ENCODE results near the gene MICOS13. TPM values are rescaled to one million over a fixed set of nuclear protein-coding genes. Genes with fewer than 3 reads are reported as not detected.

The MICOS13 gene
- total and polyA plus RNA-seq, 5 donors from 2014 or later = 21.2 to 110 (median 96.2) TPM

DNA sequence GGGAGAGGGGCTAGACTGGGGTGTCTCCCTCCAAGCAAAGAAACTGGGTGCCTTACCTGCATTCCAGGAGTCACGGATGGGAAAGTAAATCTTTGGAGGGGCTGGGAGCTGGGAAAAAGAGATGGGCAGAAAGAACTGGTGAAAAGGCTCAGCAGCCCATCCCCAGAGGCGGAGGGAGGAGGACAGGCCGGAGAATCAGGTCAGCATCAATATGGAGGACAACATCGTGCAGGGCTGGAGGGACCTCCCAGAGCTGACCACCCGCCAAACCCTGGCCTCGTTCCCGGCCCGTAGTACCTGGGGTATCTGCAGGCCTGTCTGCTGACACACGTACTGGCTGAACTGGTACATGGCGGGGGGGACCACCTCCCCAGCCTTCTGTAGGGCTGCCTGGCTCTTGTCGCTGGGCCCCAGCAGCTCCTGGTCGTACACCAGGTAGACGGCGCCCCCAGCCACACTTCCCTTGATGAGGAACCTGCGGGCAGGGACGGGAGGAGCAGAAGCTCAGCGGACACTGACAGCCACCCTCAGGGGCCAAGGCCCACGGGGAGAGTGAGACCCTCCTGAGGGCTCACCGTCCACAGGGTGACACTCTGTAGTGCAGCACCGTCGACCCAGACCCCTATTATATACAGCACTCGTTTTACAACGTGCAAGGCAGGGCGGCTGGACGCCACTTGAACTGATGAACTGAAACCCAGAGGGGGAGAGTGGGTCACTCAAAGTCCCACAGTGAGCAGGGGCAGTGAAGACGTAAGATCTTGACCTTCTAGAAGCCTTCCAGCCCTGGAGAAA lies 830 bp downstream of the MICOS13 start:
- no peaks in the 10 kb centered on the region for H3K9me3 ChIP-seq (ENCODE audit: control insufficient read depth in 2 of 2, low read length in 2 of 2)
- H3K27me3 Mint-ChIP-seq = peaks cover 8% of the 10 kb centered on the region
- H3K36me3 ChIP-seq (ENCODE audit: control insufficient read depth, insufficient read depth, low read length) = no peaks in the 10 kb centered on the region
- H3K4me1 Mint-ChIP-seq = peaks cover 0 to 35% (median 18%) of the 10 kb centered on the region in 4 donors
- H3K4me1 ChIP-seq (ENCODE audit: control insufficient read depth, insufficient read depth, low read length, poor library complexity, severe bottlenecking) = peaks cover 18% of the 10 kb centered on the region
- H3K9me3 Mint-ChIP-seq = peaks cover 0 to 3% (median 0%) of the 10 kb centered on the region in 7 donors
- peak in 1 of 3 donors; percentile 26 for DNase-seq
- H3K27me3 ChIP-seq (ENCODE audit: control insufficient read depth, insufficient read depth, low read length) = no peaks in the 10 kb centered on the region
- H3K36me3 Mint-ChIP-seq = no peaks in the 10 kb centered on the region
- H3K27ac Mint-ChIP-seq = peak overlapping the region; percentile 92 to 100 (median 99)
- ATAC-seq (ENCODE audit: low read depth in 2 of 2) = no peak
- peak overlapping the region; percentile 80 for H3K4me3 ChIP-seq (ENCODE audit: low read depth, low read length)
- peak overlapping the region; percentile 92 to 94 (median 94) for H3K4me3 Mint-ChIP-seq
- peak overlapping the region; percentile 97 for H3K27ac ChIP-seq (ENCODE audit: insufficient read depth, low read length, poor library complexity, severe bottlenecking)

- Mint-ChIP-seq H3K9me3 (peaks cover 0 to 3% (median 0%) of the 10 kb centered on the region in 7 donors), H3K27me3 (peaks cover 6% of the 10 kb centered on the region), H3K4me3 (peak overlapping the region in 3 of 4 donors; percentile 13 to 51 (median 38)), H3K36me3 (no peaks in the 10 kb centered on the region), H3K4me1 (peaks cover 0 to 30% (median 18%) of the 10 kb centered on the region in 4 donors), H3K27ac (no peak overlapping the region)
- H3K27me3 ChIP-seq (ENCODE audit: control insufficient read depth, insufficient read depth, low read length) = no peaks in the 10 kb centered on the region
- no peaks in the 10 kb centered on the region for H3K36me3 ChIP-seq (ENCODE audit: control insufficient read depth, insufficient read depth, low read length)
- peaks cover 18% of the 10 kb centered on the region for H3K4me1 ChIP-seq (ENCODE audit: control insufficient read depth, insufficient read depth, low read length, poor library complexity, severe bottlenecking)
- no peak overlapping the region for H3K4me3 ChIP-seq (ENCODE audit: low read depth, low read length)
- no peak for ATAC-seq (ENCODE audit: low read depth in 2 of 2)
- no peak for DNase-seq
- H3K27ac ChIP-seq (ENCODE audit: insufficient read depth, low read length, poor library complexity, severe bottlenecking) = no peak overlapping the region
- no peaks in the 10 kb centered on the region for H3K9me3 ChIP-seq (ENCODE audit: control insufficient read depth in 2 of 2, low read length in 2 of 2)
These were observed 2.1 kb downstream of the MICOS13 start for GRCh38 chr19:5678071-5678718.

DNA sequence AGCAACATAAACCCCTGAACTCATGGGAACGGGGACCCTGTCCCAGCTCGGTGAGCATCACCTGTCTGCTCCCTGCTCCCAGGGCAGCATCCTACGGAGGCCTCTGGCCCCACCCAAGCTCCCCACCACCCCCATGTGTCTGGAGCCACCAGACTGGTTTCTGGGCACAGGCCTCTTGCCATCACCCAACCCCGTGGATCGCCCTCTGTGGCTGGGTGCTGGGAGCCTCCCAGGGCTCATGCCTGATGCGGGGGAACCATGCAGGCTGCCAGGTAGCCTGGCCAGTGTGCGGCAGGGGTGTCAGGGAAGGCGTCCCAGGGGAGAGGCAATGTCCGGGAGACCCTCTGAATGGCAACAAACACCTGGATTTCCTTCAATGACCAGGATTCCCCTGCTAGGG lies 2.7 kb downstream of the MICOS13 start:
- H3K4me3 ChIP-seq (ENCODE audit: low read depth, low read length) = no peak overlapping the region
- ATAC-seq (ENCODE audit: low read depth in 2 of 2) (no peak), DNase-seq (no peak)
- H3K9me3 ChIP-seq (ENCODE audit: control insufficient read depth in 2 of 2, low read length in 2 of 2) = no peaks in the 10 kb centered on the region
- H3K27ac ChIP-seq (ENCODE audit: insufficient read depth, low read length, poor library complexity, severe bottlenecking) = no peak overlapping the region
- Mint-ChIP-seq H3K36me3 (no peaks in the 10 kb centered on the region), H3K9me3 (peaks cover 0 to 3% (median 0%) of the 10 kb centered on the region in 7 donors), H3K27me3 (peaks cover 5% of the 10 kb centered on the region), H3K4me1 (peaks cover 0 to 29% (median 18%) of the 10 kb centered on the region in 4 donors), H3K27ac (peak overlapping the region in 1 of 3 donors; percentile 46), H3K4me3 (peak overlapping the region in 3 of 4 donors; percentile 26 to 48 (median 38))
- peaks cover 18% of the 10 kb centered on the region for H3K4me1 ChIP-seq (ENCODE audit: control insufficient read depth, insufficient read depth, low read length, poor library complexity, severe bottlenecking)
- no peaks in the 10 kb centered on the region for H3K27me3 ChIP-seq (ENCODE audit: control insufficient read depth, insufficient read depth, low read length)
- no peaks in the 10 kb centered on the region for H3K36me3 ChIP-seq (ENCODE audit: control insufficient read depth, insufficient read depth, low read length)

- no peaks in the 10 kb centered on the region for H3K36me3 Mint-ChIP-seq
These were observed 3.2 kb downstream of the MICOS13 start for GRCh38 chr19:5677136-5677535.

GRCh38 chr19:5676772-5677105 lies 3.6 kb downstream of the MICOS13 start:
- Mint-ChIP-seq H3K9me3 (peaks cover 0 to 3% (median 0%) of the 10 kb centered on the region in 7 donors), H3K36me3 (no peaks in the 10 kb centered on the region), H3K4me3 (no peak overlapping the region), H3K4me1 (peaks cover 0 to 22% (median 14%) of the 10 kb centered on the region in 4 donors), H3K27ac (no peak overlapping the region), H3K27me3 (peaks cover 5% of the 10 kb centered on the region)
- Histone ChIP-seq H3K9me3 (ENCODE audit: control insufficient read depth in 2 of 2, low read length in 2 of 2) (no peaks in the 10 kb centered on the region), H3K27me3 (ENCODE audit: control insufficient read depth, insufficient read depth, low read length) (no peaks in the 10 kb centered on the region), H3K27ac (ENCODE audit: insufficient read depth, low read length, poor library complexity, severe bottlenecking) (no peak overlapping the region), H3K4me3 (ENCODE audit: low read depth, low read length) (no peak overlapping the region), H3K36me3 (ENCODE audit: control insufficient read depth, insufficient read depth, low read length) (peaks cover 4% of the 10 kb centered on the region), H3K4me1 (ENCODE audit: control insufficient read depth, insufficient read depth, low read length, poor library complexity, severe bottlenecking) (peaks cover 18% of the 10 kb centered on the region)
- DNase-seq (no peak), ATAC-seq (ENCODE audit: low read depth in 2 of 2) (no peak)

More at GRCh38 chr19:5677136-5677535, 3.2 kb downstream of the MICOS13 start:
- Histone ChIP-seq H3K27me3 (ENCODE audit: control insufficient read depth, insufficient read depth, low read length) (no peaks in the 10 kb centered on the region), H3K4me3 (ENCODE audit: low read depth, low read length) (no peak overlapping the region), H3K9me3 (ENCODE audit: control insufficient read depth in 2 of 2, low read length in 2 of 2) (no peaks in the 10 kb centered on the region), H3K4me1 (ENCODE audit: control insufficient read depth, insufficient read depth, low read length, poor library complexity, severe bottlenecking) (peaks cover 18% of the 10 kb centered on the region), H3K27ac (ENCODE audit: insufficient read depth, low read length, poor library complexity, severe bottlenecking) (no peak overlapping the region), H3K36me3 (ENCODE audit: control insufficient read depth, insufficient read depth, low read length) (peaks cover under 1% of the 10 kb centered on the region)
- ATAC-seq (ENCODE audit: low read depth in 2 of 2) (no peak), DNase-seq (no peak)
- peak overlapping the region in 2 of 4 donors; percentile 26 to 38 for H3K4me3 Mint-ChIP-seq
- H3K9me3 Mint-ChIP-seq = peaks cover 0 to 3% (median 0%) of the 10 kb centered on the region in 7 donors
- H3K4me1 Mint-ChIP-seq = peaks cover 0 to 26% (median 16%) of the 10 kb centered on the region in 4 donors
- peaks cover 5% of the 10 kb centered on the region for H3K27me3 Mint-ChIP-seq
- H3K27ac Mint-ChIP-seq = peak overlapping the region in 1 of 3 donors; percentile 46

- H3K27ac Mint-ChIP-seq = no peak overlapping the region
- peaks cover 17% of the 10 kb centered on the region for H3K4me1 ChIP-seq (ENCODE audit: control insufficient read depth, insufficient read depth, low read length, poor library complexity, severe bottlenecking)
- no peak overlapping the region for H3K27ac ChIP-seq (ENCODE audit: insufficient read depth, low read length, poor library complexity, severe bottlenecking)
- DNase-seq = no peak
- peaks cover 0 to 17% (median 11%) of the 10 kb centered on the region in 4 donors for H3K4me1 Mint-ChIP-seq
- peaks cover 6% of the 10 kb centered on the region for H3K36me3 ChIP-seq (ENCODE audit: control insufficient read depth, insufficient read depth, low read length)
- H3K27me3 Mint-ChIP-seq = peaks cover 5% of the 10 kb centered on the region
- H3K9me3 Mint-ChIP-seq = peaks cover 0 to 3% (median 0%) of the 10 kb centered on the region in 7 donors
- H3K36me3 Mint-ChIP-seq = no peaks in the 10 kb centered on the region
- H3K4me3 ChIP-seq (ENCODE audit: low read depth, low read length) = no peak overlapping the region
- ATAC-seq (ENCODE audit: low read depth in 2 of 2) = no peak
- H3K27me3 ChIP-seq (ENCODE audit: control insufficient read depth, insufficient read depth, low read length) = no peaks in the 10 kb centered on the region
- H3K9me3 ChIP-seq (ENCODE audit: control insufficient read depth in 2 of 2, low read length in 2 of 2) = no peaks in the 10 kb centered on the region
- no peak overlapping the region for H3K4me3 Mint-ChIP-seq
These were observed 4.1 kb downstream of the MICOS13 start for GRCh38 chr19:5676105-5676771.

GRCh38 chr19:5674714-5675113 lies 5.6 kb downstream of the MICOS13 start:
- Histone ChIP-seq H3K27ac (ENCODE audit: insufficient read depth, low read length, poor library complexity, severe bottlenecking) (no peak overlapping the region), H3K4me3 (ENCODE audit: low read depth, low read length) (no peak overlapping the region), H3K4me1 (ENCODE audit: control insufficient read depth, insufficient read depth, low read length, poor library complexity, severe bottlenecking) (peaks cover 6% of the 10 kb centered on the region), H3K9me3 (ENCODE audit: control insufficient read depth in 2 of 2, low read length in 2 of 2) (no peaks in the 10 kb centered on the region), H3K36me3 (ENCODE audit: control insufficient read depth, insufficient read depth, low read length) (peaks cover 7% of the 10 kb centered on the region), H3K27me3 (ENCODE audit: control insufficient read depth, insufficient read depth, low read length) (no peaks in the 10 kb centered on the region)
- Mint-ChIP-seq H3K36me3 (peaks cover 1% of the 10 kb centered on the region), H3K27ac (no peak overlapping the region), H3K9me3 (peaks cover 0 to 1% (median 0%) of the 10 kb centered on the region in 7 donors), H3K4me3 (peak overlapping the region in 1 of 4 donors; percentile 36), H3K4me1 (peaks cover 0 to 9% (median 6%) of the 10 kb centered on the region in 4 donors), H3K27me3 (no peaks in the 10 kb centered on the region)
- ATAC-seq (ENCODE audit: low read depth in 2 of 2) = no peak
- DNase-seq = no peak
